ENCODE results near the gene CDC34.
A peak's percentile ranks its signal among the peaks of the same experiment; 100 is the strongest.

DNA sequence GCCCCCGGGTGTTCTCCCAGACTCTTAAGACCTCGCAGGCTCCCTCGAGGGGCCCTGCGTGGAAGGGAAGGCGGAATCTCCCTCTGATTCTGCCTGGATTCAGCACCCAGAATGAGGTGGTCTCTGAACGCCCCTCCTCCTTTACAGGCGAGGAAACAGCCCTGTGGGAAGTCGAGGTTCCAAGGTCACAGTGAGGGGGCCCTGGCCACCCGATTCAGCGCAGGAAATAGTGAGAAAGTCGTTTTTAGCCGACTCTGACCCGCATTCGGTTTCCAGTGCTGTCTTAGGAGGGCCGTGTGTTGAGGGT, 41.9 kb downstream of the CDC34 start:
- TF ChIP-seq, protein P1, sequence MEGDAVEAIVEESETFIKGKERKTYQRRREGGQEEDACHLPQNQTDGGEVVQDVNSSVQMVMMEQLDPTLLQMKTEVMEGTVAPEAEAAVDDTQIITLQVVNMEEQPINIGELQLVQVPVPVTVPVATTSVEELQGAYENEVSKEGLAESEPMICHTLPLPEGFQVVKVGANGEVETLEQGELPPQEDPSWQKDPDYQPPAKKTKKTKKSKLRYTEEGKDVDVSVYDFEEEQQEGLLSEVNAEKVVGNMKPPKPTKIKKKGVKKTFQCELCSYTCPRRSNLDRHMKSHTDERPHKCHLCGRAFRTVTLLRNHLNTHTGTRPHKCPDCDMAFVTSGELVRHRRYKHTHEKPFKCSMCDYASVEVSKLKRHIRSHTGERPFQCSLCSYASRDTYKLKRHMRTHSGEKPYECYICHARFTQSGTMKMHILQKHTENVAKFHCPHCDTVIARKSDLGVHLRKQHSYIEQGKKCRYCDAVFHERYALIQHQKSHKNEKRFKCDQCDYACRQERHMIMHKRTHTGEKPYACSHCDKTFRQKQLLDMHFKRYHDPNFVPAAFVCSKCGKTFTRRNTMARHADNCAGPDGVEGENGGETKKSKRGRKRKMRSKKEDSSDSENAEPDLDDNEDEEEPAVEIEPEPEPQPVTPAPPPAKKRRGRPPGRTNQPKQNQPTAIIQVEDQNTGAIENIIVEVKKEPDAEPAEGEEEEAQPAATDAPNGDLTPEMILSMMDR (IDR thresholded peaks at IDR 0.05): no peak
- TF ChIP-seq EP300 (IDR thresholded peaks at IDR 0.05; ENCODE audit: low read depth) (no peak), POLR2A (IDR thresholded peaks at IDR 0.05) (no peak), POLR2AphosphoS5 (IDR thresholded peaks at IDR 0.05) (peak in 1 of 3 donors; percentile 22)
